Stomach (tissue), 4 donors: ENCODE results near the gene EGLN1.
"Not testable (repeated sequence)": the region's sequence is repeated elsewhere in the genome, so short reads cannot be mapped to it uniquely, and the experiment has no call there.

Experiments used
- EP300 ChIP-seq: sonication (generic); formaldehyde crosslinking; IDR thresholded peaks from one replicate; pipeline ENCODE4 v1.6.1; 2017; ENCODE audit warnings: antibody characterized with exemption
- POLR2A ChIP-seq, 4 donors: fragments of 450-650 bp; IDR thresholded peaks; one replicate each; pipeline ENCODE4 v1.6.1; 2016; ENCODE audit warnings: antibody characterized with exemption in 4 of 4, control low read depth in 2 of 4, mild to moderate bottlenecking in 1 of 4, moderate library complexity in 1 of 4
- POLR2AphosphoS5 ChIP-seq, 3 donors: sonication (generic); formaldehyde crosslinking; IDR thresholded peaks; one replicate each; pipeline ENCODE4 v1.6.1; 2016; ENCODE audit warnings: antibody characterized with exemption in 3 of 3
- TF ChIP-seq, protein P1 (sequence below), 7 experiments: fragments of 450-650 bp in 4 of 7; fragments of 200-600 bp in 3 of 7; sonication (generic) in 3 of 7; IDR thresholded peaks; one replicate each; pipeline ENCODE4 v1.5.1; 2016 to 2019; ENCODE audit warnings: antibody characterized with exemption in 7 of 7, control low read depth in 2 of 7, mild to moderate bottlenecking in 1 of 7

DNA sequence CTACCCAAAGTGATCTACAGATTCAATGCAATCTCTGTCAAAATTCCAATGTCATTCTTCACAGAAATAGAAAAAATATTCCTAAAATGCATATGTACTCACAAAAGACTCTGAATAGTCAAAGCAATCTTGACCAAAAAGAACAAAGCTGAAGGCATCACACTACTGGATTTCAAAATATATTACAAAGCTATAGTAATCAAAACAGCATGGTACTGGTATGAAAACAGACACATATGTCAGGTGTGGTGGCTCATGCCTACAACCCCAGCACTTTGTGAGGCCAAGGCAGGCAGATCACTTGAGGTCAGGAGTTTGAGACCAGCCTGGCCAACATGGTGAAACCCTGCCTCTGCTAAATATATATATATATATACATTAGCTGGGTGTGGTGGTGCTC lies 35.9 kb upstream of the EGLN1 start:
- TF ChIP-seq POLR2AphosphoS5 (IDR thresholded peaks at IDR 0.05); POLR2A (IDR thresholded peaks at IDR 0.05); EP300: not testable (repeated sequence)
- TF ChIP-seq, protein P1, sequence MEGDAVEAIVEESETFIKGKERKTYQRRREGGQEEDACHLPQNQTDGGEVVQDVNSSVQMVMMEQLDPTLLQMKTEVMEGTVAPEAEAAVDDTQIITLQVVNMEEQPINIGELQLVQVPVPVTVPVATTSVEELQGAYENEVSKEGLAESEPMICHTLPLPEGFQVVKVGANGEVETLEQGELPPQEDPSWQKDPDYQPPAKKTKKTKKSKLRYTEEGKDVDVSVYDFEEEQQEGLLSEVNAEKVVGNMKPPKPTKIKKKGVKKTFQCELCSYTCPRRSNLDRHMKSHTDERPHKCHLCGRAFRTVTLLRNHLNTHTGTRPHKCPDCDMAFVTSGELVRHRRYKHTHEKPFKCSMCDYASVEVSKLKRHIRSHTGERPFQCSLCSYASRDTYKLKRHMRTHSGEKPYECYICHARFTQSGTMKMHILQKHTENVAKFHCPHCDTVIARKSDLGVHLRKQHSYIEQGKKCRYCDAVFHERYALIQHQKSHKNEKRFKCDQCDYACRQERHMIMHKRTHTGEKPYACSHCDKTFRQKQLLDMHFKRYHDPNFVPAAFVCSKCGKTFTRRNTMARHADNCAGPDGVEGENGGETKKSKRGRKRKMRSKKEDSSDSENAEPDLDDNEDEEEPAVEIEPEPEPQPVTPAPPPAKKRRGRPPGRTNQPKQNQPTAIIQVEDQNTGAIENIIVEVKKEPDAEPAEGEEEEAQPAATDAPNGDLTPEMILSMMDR (IDR thresholded peaks at IDR 0.05) = not testable (repeated sequence)
